BJ (cell line): ENCODE results near the gene AGPAT2. TPM values are rescaled to one million over a fixed set of nuclear protein-coding genes. Genes with fewer than 3 reads are reported as not detected.

Experiments
- CTCF ChIA-PET: fragments of 350-600 bp; formaldehyde crosslinking; extraction: SDS; loops from one replicate; lab custom pipeline; 2021; ENCODE audit warnings: antibody characterized with exemption, inconsistent platforms; lab: Yijun Ruan, JAX
- POLR2A ChIA-PET: fragments of 300-600 bp; sonication (Branson Sonifier 250); formaldehyde crosslinking; extraction: SDS; loops from one replicate; lab custom pipeline; 2021; ENCODE audit warnings: antibody characterized with exemption; lab: Charles Lee
- DNase-seq: peaks from one replicate; pipeline ENCODE4 v3.0.0-alpha.2; 2011; ENCODE audit warnings: low read depth
- H3K27me3 ChIP-seq: 2 replicates; pipeline ENCODE4 v1.6.0; 2011; ENCODE audit warnings: low read length; ENCODE audit not compliant: control insufficient read depth, insufficient read depth
- H3K36me3 ChIP-seq: 2 replicates; pipeline ENCODE4 v1.5.1; 2011; ENCODE audit warnings: low read length; ENCODE audit not compliant: control insufficient read depth, insufficient read depth
- H3K4me3 ChIP-seq: 2 replicates; pipeline ENCODE4 v1.5.1; 2011; ENCODE audit warnings: low read depth, mild to moderate bottlenecking, control low read depth, low read length
- polyA plus RNA-seq: library from polyadenylated mRNA; depleted of rRNA; stranded (reverse); fragments of >200 nt; gene quantifications from 2 replicates; pipeline ENCODE4 v1.2.3, GENCODE V29; 2011
- TF ChIP-seq, protein P1 (sequence below): IDR thresholded peaks from 2 replicates; pipeline ENCODE4 v1.5.1; 2011; ENCODE audit warnings: low read depth, mild to moderate bottlenecking, control low read depth, inconsistent platforms, low read length, moderate library complexity; ENCODE audit not compliant: insufficient read depth

The AGPAT2 gene
- polyA plus RNA-seq, 1 experiment, result 68.3 TPM

DNA sequence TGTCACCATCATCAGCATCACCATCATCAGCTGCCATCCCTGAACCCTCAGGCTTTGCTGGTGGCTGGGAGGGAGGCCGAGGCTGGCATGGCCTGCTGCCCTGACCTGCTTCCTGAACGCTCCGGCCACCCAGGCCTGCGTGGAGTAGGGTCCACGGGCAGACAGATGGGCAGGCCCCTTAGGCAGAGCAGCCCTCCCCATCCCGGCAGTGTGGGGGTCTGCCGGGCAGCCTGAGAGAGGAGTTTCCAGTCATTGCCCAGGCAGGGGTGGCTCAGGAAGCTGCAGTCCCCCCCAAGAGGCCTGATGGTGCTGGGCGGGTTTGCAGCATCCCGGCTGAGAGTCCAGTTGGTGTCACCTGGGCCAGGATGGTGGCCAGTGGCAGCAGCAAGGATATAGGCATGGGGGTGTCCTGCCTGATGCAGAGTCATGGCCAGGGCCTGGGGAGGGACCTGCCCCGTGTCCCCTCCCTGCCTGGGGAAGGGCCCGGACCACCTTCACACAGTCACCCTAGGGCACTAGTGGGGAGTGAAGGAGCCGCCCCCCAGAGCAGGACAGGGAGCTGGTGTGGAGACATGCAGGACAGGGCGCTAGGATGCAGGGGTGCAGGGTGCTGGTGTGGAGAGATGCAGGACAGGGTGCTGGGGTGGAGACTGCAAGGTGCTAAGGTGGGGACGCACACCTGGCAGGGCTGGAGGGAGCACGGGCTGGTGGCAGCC is 32.3 kb downstream of the AGPAT2 start:
- POLR2A ChIA-PET, result no interaction called here
- no peak for DNase-seq
- Histone ChIP-seq H3K27me3 (peaks cover 5% of the 10 kb centered on the region; the same call in 1 of the 2 replicates), H3K36me3 (no peaks in the 10 kb centered on the region), H3K4me3 (no peak overlapping the region)
- CTCF ChIA-PET, result no interaction called here
- TF ChIP-seq, protein P1, sequence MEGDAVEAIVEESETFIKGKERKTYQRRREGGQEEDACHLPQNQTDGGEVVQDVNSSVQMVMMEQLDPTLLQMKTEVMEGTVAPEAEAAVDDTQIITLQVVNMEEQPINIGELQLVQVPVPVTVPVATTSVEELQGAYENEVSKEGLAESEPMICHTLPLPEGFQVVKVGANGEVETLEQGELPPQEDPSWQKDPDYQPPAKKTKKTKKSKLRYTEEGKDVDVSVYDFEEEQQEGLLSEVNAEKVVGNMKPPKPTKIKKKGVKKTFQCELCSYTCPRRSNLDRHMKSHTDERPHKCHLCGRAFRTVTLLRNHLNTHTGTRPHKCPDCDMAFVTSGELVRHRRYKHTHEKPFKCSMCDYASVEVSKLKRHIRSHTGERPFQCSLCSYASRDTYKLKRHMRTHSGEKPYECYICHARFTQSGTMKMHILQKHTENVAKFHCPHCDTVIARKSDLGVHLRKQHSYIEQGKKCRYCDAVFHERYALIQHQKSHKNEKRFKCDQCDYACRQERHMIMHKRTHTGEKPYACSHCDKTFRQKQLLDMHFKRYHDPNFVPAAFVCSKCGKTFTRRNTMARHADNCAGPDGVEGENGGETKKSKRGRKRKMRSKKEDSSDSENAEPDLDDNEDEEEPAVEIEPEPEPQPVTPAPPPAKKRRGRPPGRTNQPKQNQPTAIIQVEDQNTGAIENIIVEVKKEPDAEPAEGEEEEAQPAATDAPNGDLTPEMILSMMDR, result no peak

DNA sequence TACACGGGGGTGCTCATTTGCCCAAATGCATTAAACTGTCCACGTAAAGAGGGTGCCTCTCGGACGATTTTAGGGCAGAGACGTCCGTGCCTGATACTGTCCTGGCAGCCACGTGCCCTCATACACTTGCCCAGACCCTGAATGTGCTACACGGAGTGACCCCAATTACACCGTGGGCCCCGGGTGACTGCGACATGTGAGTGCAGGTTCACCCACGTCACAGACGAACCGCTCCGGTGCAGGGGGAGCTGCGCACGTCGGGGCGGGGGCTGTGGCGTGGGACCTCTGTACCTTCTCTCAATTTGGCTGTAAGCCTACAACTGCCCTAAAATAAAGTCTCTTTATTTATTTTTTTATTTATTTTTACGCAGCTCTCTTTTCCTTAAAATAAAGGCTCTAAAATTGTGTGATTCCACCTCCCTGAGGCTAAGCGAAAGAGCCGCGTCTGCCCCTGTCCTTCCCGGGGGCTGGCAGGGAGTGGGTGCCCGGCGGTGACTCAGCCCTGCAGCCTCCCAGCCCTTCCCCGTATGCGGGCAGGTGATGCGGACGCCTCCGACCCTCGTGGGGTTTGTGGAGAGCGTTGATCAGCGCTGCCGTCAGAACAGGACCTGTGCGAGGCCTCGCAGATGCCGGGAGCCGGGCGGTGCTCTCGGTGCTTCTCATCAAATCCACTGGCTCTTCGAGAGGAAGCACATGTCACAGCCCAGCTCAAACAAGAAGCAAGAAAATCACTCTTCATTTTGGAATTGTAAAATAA is 33.8 kb downstream of the AGPAT2 start:
- no peak for DNase-seq
- Histone ChIP-seq H3K27me3 (no peaks in the 10 kb centered on the region), H3K4me3 (no peak overlapping the region), H3K36me3 (no peaks in the 10 kb centered on the region)
- TF ChIP-seq, protein P1, result no peak
- ChIA-PET CTCF (no interaction called here), POLR2A (no interaction called here)

GRCh38 chr9:136651860-136652259 is 35.4 kb downstream of the AGPAT2 start:
- no peak for DNase-seq
- POLR2A ChIA-PET, result no interaction called here
- CTCF ChIA-PET, result interaction anchor here (1.4 kb wide), 2 partner anchors 12 to 164 kb away, joined by 3 to 5 read pairs; no protein-coding TSS in a partner anchor
- no peaks in the 10 kb centered on the region for H3K36me3 ChIP-seq
- H3K27me3 ChIP-seq, result no peaks in the 10 kb centered on the region
- H3K4me3 ChIP-seq, result no peak overlapping the region
- TF ChIP-seq, protein P1, result no peak

DNA sequence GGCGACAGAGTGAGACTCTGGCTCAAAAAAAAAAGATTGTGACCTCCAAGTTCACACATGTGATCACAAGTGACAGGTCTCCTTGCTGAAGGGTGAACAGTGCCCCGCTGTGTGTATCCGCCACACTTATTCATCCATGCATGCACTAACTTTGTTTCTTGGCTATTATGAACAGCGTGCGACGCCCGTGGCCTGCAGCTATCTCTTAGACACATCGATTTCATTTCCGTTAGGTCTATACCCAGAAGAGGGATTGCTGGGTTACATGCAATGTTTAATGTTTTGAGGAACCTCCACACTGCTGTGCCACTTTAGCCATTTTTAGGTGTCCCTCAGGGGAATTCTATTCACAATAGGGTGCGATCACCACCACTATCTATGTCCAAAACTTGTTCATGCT is 36.6 kb downstream of the AGPAT2 start:
- ChIA-PET CTCF (interaction anchor here (1.5 kb wide), 1 partner anchor 163 kb away, joined by 3 read pairs; no protein-coding TSS in a partner anchor), POLR2A (no interaction called here)
- TF ChIP-seq, protein P1, result no peak
- no peak overlapping the region for H3K4me3 ChIP-seq
- no peaks in the 10 kb centered on the region for H3K36me3 ChIP-seq
- no peaks in the 10 kb centered on the region for H3K27me3 ChIP-seq
- no peak for DNase-seq

GRCh38 chr9:136650021-136650420 is 37.2 kb downstream of the AGPAT2 start:
- ChIA-PET POLR2A (no interaction called here), CTCF (interaction anchor here (1.5 kb wide), 1 partner anchor 162 kb away, joined by 3 read pairs; no protein-coding TSS in a partner anchor)
- H3K36me3 ChIP-seq, result no peaks in the 10 kb centered on the region
- TF ChIP-seq, protein P1, result no peak
- no peak overlapping the region for H3K4me3 ChIP-seq
- DNase-seq, result no peak
- H3K27me3 ChIP-seq, result no peaks in the 10 kb centered on the region
